Measurements from ENCODE around the gene RASD2.

The RASD2 gene

DNA sequence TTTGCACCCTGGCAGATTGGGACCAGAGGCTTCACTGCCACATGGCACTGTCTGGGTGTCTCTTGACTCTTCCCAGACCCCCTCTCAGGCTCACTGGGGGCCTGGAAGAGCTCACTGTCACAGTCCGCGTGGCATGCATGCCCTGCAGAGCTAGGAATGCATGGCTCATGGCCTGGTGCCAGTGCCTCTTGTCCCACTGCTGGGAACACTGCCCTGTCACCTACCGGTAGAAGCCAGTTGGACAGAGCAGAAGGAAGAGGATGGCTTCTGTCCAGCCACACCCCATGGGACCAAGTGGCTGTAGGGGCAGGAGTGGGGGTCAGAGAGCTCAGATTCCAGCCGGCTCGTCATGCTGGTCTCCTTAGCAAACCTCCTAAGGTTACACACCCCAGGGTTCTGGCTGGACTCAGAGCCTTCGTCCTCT, 46.8 kb downstream of the RASD2 start:
- DNase-seq = no peak

DNA sequence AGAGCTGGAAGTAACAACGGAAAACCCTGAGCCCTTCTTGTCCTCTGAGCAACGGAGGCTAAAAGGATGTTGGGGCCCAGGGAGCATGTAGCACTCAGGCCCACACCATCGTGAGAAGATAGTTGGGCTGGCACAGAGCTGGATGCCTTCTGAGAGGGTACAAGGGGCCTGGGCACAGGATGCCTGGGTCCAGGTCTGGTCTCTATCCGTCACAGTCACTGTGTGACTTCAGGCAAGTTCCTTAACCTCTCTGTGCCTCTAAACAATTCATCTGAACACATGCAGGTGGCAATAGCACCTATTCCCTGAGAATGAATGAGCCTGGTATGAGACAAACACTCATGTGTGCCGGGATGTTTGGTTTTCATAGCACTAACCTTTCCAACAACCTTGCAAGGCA, 47.3 kb downstream of the RASD2 start:
- no peak for DNase-seq

DNA sequence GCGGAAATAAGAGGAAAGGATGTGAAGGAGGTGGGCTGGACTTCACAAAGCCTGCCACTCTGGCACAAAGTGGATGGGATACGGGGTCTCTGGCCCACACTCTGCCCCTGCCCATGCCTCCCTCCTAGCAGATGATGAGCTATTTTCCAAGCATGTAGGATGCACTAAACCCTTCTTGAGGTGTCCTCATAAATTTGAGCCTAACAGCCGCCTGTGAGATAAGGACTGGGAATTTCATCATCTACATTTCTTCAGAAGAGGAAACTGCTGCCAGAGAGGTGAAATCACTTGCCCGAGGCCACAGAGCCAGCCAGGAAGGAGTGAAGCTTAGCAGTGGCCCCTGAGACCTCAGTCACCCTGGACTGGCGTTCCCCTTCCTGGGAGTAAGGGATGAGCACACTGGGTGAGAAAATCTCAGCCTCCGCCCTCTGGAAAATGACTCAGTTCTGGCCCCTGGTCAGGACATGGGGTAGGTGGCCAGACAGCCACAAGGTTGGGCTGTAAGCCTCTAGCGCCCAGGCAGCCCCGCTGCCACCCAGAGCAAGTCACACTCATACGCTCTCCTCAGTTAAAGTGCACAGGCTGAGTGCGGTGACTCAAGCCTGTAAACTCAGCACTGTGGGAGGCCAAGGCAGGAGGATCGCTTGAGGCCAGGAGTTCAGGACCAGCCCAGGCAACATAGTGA, 48.6 kb downstream of the RASD2 start:
- no peak for DNase-seq

DNA sequence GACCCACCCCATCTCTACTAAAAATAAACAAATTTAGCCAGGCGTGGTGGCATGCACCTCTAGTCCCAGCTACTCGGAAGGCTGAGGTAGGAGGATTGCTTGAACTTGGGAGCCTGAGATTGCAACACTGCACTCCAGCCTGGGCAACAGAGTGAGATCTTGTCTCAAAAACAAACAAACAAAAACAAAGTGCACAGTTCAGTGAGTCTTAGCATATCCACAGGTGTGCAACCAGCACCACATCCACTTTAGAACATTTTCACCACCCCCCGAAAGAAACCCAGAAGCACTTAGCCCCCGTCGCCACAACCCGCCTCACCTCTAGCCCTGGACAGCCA, 49.1 kb downstream of the RASD2 start:
- DNase-seq = no peak

DNA sequence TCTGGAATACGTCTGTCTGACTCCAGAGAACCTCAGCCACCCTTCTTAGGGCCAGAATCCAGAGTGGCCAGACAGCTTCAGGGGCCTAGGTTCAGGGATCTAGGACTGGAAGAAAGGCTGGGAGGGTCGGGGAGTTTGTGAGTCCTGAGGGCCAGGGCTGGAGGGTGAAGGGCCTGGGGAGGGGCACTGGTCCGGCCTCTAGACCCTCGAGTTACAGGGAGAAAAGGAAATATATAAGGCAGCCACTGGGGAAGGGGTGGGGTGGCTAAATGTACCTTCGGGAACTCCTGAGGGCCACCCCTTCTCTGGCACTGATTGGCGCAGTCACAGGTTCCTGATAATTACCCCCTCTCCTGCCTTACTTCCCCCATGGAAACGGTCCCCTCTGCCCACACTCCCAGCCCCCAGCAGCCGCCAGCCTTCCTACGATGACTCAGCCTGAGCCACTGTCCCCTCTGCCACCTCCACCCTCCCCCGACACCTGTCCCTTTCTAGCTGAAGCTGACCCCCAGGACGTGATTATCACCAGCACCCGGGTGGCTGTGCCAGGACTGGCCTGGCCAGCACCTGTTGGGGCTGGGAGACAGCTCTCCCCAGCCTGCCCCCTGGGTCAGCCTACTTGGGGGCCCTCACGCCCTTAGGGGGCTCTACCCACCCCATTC, 50.1 kb downstream of the RASD2 start:
- no peak for DNase-seq

DNA sequence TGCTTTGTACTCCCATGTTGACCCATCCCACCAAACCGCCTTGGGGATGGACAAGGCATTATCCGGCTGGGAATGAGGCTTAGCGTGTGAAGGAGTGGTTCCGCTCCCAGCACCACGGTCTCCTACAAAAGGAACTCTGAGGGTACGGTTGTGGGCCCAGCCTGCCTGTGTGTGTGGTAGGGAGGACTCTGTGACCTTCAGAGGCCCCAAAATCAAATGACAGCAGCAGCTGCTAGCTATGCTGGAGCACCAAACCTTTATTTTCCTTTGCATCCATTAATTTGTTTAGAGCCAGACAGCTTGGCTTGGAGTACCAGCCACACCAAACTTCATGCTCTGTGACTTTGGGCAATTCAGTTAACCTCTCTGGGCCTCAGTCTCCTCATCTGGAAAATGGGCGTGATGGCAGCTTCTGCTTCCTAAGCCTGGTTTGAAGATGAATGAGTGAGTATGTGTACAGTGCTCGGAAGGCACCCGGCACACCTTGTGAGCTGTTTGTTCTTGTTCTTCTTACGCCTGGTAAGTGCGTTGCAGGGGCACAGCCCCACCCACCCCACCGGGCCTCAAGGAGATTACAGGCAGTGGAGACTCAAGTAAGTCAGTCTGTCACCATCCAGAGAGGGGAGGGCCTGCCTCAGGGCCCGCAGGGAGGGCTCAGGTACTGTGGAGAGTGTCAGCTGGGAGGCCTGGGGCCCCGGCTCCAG, 51.2 kb downstream of the RASD2 start:
- no peak for DNase-seq

DNA sequence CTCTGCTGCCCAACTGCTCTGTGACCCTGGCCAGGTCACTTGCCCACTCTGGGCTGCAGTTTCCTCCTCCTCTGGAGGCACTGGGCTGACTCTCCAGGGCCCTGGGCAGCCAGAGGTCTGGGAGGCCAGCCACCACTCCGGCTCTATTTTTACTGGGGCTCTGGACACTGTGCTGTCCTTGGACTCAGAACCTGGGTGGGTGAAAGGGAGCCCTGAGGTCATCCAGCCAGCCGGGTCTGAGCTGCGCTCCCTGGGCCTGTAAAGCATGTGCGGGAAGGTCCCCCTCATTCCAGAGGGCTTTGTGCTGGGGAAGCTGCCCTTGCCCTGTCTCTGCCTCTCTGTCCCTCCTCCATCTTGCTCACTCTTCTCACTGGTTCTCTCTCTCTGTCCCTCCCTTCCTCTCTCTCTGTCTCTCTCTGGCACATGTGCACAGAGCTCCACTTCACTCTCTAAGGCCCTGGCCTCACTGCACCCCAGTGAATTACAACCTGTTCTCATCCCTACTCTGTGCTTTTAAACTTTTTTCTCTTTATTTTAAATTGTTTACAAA, 51.9 kb downstream of the RASD2 start:
- no peak for DNase-seq

DNA sequence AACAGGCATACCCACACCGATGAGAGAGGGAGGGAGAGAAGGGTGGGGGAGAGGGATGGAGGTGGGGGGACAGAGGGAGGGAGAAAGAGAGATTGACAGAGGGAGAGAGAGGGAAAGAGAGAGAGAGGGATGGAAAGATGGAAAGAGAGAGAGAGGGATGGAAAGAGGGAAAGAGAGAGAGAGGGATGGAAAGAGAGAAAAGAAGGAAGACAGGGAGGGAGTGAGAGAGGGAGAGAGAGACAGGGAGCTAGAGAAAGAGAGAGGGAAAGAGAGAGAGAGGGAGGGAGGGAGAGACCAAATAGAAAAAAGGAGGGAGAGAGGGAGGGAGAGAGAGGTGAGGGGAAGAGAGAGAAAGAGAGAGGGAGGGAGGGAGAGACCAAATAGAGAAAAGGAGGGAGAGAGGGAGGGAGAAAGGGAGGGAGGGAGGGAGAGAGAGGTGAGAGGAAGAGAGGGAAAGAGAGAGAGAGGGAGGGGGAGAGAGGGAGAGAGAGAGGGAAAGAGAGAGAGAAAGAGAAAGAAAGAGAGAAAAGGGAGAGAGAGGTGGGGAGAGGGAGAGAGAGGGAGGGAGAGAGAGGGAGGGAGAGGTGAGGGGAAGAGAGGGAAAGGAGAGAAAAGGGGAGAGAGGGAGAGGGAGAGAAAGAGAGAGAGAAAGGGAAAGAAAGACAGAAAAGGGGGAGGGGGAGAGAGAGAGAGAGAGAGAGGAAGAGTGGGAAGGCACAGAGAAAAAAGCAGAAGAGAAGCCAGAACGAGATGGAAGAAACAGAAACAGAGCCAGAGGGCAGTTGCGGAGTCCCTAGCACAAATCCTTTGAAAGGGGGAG, 52.6 kb downstream of the RASD2 start:
- no peak for DNase-seq

DNA sequence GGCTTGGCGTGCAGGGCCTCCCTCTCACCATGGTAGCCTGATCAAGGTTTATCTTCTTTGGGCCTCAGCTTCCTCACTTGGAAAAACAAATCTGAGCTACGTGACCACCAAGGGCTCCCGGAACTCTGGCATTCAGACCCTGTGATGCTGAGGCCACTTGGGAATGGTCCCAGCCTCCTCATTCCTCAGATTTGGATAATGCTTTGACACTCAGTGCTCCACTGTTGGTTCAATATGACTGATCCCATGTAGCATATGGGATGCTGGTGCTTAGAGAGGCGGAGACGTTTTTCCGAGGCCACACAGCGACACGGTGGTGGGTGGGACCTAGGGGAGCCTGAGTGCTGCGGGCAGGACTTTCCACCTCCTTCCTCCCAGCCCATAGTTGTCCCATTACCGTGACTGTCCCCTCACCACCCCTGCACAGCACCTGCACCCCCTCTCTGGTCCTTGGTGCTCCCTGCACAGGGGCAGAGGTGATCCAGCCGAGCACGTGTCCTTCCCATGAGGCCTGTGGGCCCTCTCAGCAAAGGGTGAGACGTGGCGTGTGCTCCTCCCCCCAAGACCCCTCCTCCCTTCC, 53.4 kb downstream of the RASD2 start:
- DNase-seq = no peak

DNA sequence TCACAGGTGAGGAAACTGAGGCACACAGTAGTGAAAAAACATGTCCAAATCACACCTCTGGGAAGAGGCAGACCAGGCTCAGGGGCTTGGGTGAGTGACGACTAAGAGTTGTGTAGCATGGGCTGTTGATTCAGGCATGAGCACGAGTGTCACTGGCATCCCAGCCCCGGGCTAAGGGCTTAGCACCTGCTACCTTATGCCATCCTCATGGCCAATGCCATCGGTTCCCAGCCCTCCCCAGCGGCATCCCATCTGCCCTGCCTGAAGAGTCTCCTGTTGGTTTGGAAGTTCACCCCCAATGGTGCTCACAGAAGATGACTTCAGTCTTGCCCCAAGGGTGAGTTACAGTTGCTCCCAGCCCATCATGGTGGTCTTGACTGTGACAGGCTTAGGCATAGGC, 54.1 kb downstream of the RASD2 start:
- no peak for DNase-seq

DNA sequence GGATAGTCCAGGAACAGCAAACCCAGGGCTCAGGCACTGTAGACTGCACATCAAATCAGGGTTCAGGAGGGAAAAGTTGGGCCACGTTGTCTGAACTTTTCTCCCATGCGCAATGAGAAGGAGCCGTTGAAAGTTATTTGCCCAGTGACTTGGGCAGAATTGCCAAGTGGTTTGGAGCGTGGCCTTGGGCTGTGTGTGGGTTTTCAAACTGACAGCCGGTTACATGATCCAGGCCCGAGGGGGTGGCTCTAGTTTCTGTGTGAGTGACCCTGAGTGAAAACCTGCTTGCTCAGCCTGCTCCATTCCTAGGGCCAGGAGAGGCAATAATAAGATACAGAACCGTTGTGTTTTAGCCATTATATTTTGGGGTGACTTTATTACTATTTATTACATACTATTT, 56.2 kb downstream of the RASD2 start:
- DNase-seq = no peak

DNA sequence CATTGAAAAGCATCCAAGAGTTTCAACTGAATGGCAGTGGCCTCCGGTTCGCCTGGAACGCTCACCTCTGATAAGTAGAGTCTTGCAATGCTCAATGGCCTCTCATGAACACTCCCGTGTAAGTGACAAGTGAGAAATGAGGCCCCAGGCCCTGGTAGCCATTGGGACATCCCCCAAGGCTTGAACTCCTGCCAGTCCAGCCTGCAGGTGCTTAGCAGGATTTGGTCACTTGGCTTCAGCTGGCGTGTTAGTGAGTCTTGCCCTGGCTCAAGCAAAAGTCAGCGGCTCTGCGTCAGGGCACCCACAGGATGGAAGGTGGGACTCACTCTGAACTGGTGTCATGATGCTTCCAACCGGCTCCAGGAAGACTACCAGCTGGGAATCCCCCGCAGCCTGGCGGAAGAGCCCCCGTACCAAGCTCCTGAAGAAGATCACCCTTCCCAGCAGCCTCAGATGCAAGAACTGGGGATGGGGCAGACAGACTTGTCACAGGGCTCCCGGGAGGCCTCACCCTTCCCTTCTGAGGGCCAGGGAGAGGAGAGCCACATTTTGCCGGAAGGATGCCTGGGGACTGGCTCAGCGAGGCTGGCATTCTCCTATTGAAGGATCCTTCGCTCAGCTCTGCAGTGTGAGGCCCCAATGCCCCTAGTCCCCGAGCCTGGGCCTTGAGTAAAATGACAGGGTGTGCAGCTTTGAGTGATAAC, 57.2 kb downstream of the RASD2 start:
- no peak for DNase-seq

DNA sequence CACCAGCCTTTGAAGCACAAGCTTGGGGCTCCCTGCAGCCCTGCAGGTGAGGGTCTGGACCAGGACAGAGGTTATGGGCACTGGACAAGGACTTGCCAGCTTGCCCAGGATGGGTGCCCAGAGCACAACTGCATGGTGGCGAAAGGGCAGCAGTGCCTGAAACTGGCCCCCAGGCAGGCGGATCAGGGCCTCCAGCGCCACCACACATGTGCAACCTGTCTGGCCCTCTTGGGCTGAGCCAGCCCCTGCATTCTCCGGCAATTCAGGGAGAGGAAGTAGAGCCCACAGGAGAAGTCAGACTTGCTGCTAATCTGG, 57.7 kb downstream of the RASD2 start:
- no peak for DNase-seq

DNA sequence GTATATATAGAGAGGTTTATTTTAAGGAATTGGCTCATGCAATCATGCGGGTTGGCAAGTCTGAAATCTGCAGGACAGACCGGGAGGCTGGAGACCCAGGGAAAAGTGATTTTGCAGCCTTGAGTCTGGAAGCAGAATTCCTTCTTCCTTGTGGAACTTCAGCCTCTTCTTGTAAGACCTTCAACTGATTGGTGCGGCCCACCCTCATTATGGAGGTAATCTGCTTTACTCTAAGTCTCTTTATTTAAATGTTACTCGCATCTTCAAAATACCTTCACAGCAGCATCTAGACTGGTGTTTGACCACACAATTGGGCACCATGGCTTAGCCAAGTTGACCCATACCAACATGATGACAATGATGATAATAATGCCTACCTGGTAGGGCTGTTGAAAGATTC, 58.7 kb downstream of the RASD2 start:
- DNase-seq = no peak

DNA sequence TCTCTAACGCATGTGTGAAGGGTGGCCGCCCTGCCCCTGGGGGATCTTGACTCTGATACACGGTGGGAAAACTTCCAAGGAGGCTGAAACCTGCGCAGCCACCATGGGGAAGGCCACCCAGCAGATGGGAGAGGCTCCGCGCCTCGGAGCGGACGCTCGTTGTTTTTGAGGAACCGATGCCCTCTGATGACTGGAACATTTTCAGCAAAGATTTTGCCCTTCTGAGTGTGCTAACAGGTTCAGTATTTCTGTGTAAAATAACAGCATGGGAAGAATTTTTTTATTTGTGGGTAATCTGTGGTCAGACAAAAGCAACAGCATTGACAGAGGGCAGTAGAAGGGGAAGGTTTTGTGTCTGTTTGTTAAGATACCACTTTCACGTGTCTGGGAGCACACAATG, 59.8 kb downstream of the RASD2 start:
- DNase-seq = no peak

DNA sequence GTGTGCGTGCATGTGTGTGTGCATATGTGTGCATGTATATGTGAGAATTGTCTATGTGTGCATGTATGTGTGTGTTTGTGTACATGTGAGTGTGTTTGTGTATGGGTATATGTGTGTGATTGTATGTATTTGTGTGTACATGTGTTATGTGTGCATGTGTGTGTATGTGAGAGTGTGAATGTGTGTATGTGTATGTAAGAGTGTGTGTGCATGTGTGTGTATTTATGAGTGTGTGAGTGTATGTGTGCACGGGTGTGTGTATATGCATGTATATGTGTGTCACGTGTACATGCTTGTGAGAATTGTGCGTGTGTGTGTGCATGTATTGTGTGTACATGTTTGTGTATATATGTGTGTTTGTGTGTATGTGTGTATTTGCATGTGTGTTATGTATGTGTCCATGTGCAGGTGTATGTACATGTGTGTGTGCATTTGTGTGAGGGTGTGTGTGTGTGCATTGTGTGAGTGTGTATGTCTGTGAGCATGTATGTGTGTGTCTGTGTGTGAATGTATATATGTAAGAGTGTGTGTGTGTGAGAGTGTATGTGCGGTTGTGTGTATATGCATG, 60.5 kb downstream of the RASD2 start:
- no peak for DNase-seq

DNA sequence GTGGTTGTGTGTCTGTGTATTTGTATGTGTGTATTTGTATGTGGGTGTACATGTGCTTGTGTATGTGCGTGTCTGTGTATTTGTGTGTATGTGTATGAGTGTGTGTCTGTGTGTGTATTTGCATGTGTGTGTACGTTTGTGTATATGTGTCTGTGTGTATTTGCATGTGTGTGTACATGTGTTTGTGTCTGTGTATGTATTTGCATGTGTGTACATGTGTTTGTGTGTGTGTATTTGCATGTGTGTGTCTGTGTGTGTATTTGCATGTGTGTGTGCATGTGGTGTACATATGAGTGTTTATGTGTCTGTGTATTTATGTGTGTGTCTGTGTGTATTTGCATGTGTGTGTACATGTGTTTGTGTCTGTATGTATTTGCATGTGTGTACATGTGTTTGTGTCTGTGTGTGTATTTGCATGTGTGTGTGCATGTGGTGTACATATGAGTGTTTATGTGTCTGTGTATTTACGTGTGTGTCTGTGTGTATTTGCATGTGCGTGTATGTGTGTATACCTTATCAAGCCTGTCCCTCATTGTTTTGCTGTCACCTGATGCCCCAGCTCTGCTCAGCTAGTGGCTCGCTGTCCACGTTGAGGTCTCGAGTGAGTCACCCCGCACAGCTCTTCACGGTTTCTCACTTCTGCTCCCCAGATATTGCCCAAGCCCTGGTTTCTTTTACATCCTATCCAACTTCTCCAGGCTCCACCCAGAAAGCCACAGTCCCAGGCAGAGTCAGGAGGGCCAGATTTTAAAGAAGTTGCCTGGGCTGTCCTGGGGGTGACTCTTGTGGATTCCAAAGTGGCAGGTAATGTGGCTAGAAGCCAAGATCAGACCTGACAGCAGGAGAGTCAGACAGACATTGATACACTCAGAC, 61.3 kb downstream of the RASD2 start:
- no peak for DNase-seq

Measured in NCI-H1048 (cell line).